ENCODE data around the gene C1orf159. TPM values are rescaled to one million over a fixed set of nuclear protein-coding genes. Genes with fewer than 3 reads are reported as not detected.

The C1orf159 gene
- total RNA-seq, 6 experiments from 2014 or later: 4.0 to 7.7 (median 6.4) TPM

DNA sequence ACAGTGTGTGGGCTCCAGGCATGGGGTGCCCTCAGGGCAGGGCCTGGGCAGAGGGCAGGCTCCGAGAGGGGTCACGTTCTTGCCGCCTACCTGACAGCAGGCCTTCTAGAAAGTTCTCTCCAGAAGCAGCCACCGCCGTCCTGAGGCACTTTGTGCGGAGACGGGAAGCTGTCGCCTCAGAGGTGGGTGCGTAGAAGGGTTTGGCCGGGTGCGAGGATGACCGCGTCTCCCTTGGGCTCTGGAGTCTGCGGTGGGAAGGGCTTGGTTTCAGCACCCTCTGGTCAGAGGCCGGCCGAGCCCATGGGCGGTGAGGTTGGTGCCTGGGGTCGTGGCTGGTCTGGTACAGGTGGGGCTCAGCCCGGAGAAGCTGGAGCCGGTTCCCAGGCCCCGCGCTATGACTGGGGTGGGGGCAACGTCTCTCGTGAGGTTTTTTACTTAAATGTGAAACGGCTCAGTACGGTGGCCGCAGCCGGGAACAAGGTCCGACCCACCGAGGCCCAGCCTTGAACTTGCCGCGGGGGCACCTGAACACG, 47.7 kb upstream of the C1orf159 start:
- TF ChIP-seq POLR2A (IDR thresholded peaks at IDR 0.05): no peak
- TF ChIP-seq, protein P1, sequence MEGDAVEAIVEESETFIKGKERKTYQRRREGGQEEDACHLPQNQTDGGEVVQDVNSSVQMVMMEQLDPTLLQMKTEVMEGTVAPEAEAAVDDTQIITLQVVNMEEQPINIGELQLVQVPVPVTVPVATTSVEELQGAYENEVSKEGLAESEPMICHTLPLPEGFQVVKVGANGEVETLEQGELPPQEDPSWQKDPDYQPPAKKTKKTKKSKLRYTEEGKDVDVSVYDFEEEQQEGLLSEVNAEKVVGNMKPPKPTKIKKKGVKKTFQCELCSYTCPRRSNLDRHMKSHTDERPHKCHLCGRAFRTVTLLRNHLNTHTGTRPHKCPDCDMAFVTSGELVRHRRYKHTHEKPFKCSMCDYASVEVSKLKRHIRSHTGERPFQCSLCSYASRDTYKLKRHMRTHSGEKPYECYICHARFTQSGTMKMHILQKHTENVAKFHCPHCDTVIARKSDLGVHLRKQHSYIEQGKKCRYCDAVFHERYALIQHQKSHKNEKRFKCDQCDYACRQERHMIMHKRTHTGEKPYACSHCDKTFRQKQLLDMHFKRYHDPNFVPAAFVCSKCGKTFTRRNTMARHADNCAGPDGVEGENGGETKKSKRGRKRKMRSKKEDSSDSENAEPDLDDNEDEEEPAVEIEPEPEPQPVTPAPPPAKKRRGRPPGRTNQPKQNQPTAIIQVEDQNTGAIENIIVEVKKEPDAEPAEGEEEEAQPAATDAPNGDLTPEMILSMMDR (IDR thresholded peaks at IDR 0.05): no peak
- no peaks in the 10 kb centered on the region for H3K27me3 ChIP-seq
- H3K36me3 ChIP-seq: no peaks in the 10 kb centered on the region
- no peaks in the 10 kb centered on the region for H3K4me1 ChIP-seq
- H3K9me3 ChIP-seq: no peaks in the 10 kb centered on the region
- no peak overlapping the region for H3K4me3 ChIP-seq
- H3K27ac ChIP-seq: no peak overlapping the region
- DNase-seq (no peak), ATAC-seq (no peak)
- intact Hi-C loops (cut with DNase I): no loop called here
- WGBS (ENCODE audit: insufficient coverage, low coverage, low lambda C conversion rate, missing lambda C conversion rate): 75% methylated on average over 7 of the region's 33 CpGs

DNA sequence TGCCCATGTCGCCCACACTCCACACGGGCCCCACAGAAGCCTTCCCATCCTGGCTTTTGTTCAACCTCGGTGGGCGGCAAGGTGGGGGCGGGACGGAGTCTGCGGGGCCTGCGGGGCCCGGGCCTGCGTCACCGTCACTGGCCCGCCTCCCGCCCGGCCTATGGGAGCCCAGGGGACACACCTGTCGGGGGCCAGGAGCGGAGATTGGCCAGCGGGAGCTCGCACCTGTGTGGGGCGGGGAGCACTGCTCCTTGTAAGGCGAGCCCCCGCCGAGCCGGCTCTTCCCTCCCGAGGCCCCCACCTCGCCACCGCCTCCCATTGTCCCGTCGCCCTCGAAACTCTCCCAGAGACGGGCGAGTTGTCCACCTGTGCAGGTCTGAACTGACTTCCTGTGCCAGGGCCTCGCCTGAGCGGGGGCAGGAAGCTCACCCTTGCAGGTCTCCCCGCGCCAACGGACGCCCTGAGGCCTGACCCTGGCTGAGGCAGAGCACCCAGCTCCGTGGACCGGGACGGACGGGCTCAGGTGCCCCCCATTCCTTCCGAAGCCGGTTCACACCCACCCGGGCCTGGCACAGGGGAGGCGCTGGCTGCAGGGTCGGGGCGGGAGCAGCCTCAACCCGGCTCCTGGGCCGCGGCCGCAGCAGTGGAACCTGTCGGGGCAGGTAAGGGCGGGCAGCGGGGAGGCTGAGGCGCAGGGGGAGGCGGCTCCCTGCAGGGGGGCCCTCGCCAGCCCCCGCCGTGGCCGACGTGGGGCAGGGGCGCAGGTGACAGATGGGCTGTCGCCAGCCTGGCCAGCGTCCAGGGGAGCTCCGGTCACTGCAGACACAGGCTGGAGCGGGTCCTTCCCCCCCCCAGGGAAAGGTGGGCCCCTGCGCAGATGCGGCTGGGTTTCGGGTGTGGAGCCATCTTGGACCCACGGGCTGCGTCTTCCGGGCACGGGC, 47.0 kb upstream of the C1orf159 start:
- 42% methylated on average over 14 of the region's 73 CpGs for WGBS (ENCODE audit: insufficient coverage, low coverage, low lambda C conversion rate, missing lambda C conversion rate)
- Histone ChIP-seq H3K27me3 (no peaks in the 10 kb centered on the region), H3K36me3 (no peaks in the 10 kb centered on the region), H3K4me1 (no peaks in the 10 kb centered on the region), H3K27ac (no peak overlapping the region), H3K4me3 (no peak overlapping the region), H3K9me3 (no peaks in the 10 kb centered on the region)
- intact Hi-C loops (cut with DNase I): no loop called here
- ATAC-seq: peak in 2 of 4 donors; percentile 10 to 12
- TF ChIP-seq POLR2A (IDR thresholded peaks at IDR 0.05): no peak
- TF ChIP-seq, protein P1 (IDR thresholded peaks at IDR 0.05): no peak
- DNase-seq: no peak

DNA sequence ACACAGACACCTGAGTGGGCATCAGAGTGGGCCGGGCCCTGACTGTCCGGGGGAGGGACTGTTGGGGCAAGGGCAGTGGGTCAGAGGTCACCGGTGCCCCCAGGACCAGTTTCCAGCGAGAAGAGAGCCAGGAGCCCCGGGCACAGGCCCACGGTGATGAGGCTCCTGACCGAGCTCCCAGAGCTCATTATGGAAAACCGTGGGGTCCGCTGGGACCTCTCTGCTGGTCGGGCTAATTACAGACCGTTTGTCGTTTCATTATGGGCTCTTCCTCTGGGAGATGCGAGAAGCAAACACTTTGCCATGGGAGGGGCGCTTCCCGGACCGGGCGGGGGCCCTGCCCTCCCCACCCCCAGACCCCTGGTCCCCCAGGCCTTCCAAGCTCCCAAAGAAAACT, 45.8 kb upstream of the C1orf159 start:
- H3K4me3 ChIP-seq: no peak overlapping the region
- intact Hi-C loops (cut with DNase I): no loop called here
- 83% methylated on average over 5 of the region's 17 CpGs for WGBS (ENCODE audit: insufficient coverage, low coverage, low lambda C conversion rate, missing lambda C conversion rate)
- no peak for ATAC-seq
- H3K36me3 ChIP-seq: no peaks in the 10 kb centered on the region
- peaks cover 0 to 3% (median 0%) of the 10 kb centered on the region in 4 donors for H3K4me1 ChIP-seq
- DNase-seq: no peak
- H3K27ac ChIP-seq: no peak overlapping the region
- H3K27me3 ChIP-seq: no peaks in the 10 kb centered on the region
- no peaks in the 10 kb centered on the region for H3K9me3 ChIP-seq
- TF ChIP-seq POLR2A (IDR thresholded peaks at IDR 0.05): no peak
- TF ChIP-seq, protein P1 (IDR thresholded peaks at IDR 0.05): no peak

DNA sequence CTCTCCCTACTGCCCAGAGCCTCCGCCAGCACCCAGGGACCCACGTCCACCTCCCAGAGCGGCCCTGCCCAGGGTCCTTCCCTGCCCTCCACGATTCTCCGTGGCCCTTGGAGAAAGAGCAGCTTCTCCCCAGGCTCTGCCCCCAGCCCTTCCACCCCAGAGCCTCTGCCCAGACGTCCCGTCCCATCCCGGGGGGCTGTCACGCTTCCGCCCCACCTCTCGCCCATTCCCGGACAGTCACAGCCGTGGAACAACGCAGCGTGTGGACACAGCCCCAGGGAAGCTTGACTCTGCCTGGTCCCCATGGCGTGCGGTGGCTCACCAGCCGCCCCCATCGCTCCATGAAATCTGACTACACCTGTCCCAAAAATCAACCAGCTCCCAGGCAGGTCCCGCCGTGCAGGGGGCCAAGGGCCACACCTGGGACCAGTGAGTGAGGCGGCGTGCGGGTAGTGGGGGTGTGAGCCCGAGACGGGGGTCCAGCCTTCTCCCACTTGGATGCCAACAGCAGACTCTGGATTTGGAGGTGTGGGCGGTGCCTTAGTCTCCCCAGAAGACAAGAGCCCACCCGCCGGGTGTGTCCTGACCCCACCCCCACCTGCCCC, 45.3 kb upstream of the C1orf159 start:
- H3K36me3 ChIP-seq: no peaks in the 10 kb centered on the region
- H3K4me1 ChIP-seq: peaks cover 0 to 3% (median 0%) of the 10 kb centered on the region in 4 donors
- no peaks in the 10 kb centered on the region for H3K9me3 ChIP-seq
- H3K4me3 ChIP-seq: no peak overlapping the region
- no peak for ATAC-seq
- DNase-seq: no peak
- TF ChIP-seq POLR2A (IDR thresholded peaks at IDR 0.05): no peak
- TF ChIP-seq, protein P1 (IDR thresholded peaks at IDR 0.05): no peak
- H3K27me3 ChIP-seq: no peaks in the 10 kb centered on the region
- no peak overlapping the region for H3K27ac ChIP-seq
- intact Hi-C loops (cut with DNase I): no loop called here
- 86% methylated on average over 5 of the region's 29 CpGs for WGBS (ENCODE audit: insufficient coverage, low coverage, low lambda C conversion rate, missing lambda C conversion rate)

All from right lobe of liver (tissue), 6 donors.